Activated gamma-delta T cell treated with Interleukin-2 at 50 U/mL for 16 hours (primary cell): ENCODE results near the gene DYRK3.
"Not testable (repeated sequence)": the region's sequence is repeated elsewhere in the genome, so short reads cannot be mapped to it uniquely, and the experiment has no call there.

Source experiments
- DNase-seq: peaks from one replicate; pipeline ENCODE4 v3.0.0-alpha.2; 2020

DYRK3 gene

DNA sequence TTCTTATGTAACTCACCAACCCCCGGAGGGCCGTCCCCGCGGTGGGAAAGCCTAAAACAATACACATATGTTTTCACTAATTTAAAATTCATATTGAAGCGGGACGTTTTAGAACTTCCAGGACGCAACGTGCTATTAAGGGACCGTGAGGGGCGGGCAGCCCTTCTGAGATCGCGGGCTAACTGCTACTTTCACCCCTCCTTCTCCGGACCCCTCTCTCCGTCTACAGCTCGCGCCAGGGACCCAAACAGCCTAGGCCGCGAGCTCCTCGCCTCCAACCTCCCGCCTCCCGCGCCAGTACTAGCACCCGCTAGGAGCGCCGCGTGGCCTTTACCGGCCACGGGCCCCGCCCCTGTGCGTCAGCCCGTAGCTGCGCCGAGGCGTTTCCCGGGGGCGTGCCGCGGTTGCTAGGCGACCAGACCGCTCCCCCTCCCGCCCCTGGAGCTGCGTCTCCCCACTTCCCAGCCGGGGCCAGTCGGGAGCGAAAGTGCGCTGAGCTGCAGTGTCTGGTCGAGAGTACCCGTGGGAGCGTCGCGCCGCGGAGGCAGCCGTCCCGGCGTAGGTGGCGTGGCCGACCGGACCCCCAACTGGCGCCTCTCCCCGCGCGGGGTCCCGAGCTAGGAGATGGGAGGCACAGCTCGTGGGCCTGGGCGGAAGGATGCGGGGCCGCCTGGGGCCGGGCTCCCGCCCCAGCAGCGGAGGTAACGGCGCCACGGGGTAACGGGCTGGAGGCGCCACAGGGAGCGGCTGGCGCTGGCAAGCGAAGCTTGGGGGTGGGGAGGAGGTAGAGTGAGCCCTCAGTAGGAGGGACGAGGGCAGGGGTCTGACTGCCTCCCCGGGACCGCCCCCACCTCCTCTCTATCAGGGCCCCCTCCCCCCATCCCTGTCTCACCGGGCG lies at the start of gene DYRK3:
DYRK3 (plus strand) TSS at position 457 of the 898 bp plus-strand sequence; CDS start at position 625, 168 bp downstream.
- DNase-seq: peak; percentile 83

DNA sequence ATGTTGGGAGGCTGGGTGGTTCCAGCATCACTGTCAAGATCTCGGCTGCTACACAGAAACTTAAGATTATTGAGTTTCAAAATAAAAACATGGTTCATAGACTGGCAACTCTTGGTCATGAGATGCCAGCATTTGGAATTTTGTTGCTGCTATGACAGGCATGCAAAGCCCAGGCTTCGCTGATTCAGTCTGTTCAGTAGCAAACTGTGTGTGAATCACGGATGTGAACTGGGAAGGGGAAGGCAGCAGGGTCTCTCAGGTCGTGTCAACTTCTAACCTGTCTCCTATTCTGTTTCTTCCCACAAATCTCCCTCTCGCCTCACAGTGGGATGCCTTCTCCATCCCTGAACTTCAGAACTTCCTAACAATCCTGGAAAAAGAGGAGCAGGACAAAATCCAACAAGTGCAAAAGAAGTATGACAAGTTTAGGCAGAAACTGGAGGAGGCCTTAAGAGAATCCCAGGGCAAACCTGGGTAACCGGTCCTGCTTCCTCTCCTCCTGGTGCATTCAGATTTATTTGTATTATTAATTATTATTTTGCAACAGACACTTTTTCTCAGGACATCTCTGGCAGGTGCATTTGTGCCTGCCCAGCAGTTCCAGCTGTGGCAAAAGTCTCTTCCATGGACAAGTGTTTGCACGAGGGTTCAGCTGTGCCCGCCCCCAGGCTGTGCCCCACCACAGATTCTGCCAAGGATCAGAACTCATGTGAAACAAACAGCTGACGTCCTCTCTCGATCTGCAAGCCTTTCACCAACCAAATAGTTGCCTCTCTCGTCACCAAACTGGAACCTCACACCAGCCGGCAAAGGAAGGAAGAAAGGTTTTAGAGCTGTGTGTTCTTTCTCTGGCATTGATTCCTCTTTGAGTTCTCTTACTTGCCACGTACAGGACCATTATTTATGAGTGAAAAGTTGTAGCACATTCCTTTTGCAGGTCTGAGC lies 48.6 kb upstream of the DYRK3 start:
- DNase-seq: no peak

DNA sequence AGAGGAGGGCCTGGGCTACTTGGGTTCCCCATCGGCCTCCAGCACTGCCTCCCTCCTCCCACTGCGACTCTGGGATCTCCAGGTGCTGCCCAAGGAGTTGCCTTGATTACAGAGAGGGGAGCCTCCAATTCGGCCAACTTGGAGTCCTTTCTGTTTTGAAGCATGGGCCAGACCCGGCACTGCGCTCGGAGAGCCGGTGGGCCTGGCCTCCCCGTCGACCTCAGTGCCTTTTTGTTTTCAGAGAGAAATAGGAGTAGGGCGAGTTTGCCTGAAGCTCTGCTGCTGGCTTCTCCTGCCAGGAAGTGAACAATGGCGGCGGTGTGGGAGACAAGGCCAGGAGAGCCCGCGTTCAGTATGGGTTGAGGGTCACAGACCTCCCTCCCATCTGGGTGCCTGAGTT lies 47.4 kb upstream of the DYRK3 start:
- no peak for DNase-seq

DNA sequence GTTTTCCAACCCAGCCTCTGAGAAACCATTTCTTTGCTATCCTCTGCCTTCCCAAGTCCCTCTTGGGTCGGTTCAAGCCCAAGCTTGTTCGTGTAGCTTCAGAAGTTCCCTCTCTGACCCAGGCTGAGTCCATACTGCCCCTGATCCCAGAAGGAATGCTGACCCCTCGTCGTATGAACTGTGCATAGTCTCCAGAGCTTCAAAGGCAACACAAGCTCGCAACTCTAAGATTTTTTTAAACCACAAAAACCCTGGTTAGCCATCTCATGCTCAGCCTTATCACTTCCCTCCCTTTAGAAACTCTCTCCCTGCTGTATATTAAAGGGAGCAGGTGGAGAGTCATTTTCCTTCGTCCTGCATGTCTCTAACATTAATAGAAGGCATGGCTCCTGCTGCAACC lies 46.8 kb upstream of the DYRK3 start:
- no peak for DNase-seq

DNA sequence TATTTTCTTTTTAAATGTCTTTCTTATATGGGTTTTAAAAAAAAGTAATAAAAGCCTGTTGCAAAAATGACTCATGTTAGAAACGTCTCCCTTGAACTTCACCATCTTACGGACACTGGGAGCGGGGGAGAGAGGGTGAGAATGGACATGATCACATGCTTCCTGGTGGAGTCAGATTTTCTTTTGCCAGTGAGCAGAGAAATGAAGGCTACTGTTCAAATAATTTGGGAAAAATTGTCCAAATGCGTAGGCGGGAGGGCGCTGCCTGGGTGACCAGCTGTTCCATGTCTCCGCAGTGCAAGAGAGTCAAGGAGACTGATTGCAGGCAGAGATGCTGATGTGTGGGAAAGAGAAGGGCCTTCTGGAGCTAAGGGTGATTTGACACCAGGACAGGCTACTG lies 46.1 kb upstream of the DYRK3 start:
- DNase-seq: no peak

DNA sequence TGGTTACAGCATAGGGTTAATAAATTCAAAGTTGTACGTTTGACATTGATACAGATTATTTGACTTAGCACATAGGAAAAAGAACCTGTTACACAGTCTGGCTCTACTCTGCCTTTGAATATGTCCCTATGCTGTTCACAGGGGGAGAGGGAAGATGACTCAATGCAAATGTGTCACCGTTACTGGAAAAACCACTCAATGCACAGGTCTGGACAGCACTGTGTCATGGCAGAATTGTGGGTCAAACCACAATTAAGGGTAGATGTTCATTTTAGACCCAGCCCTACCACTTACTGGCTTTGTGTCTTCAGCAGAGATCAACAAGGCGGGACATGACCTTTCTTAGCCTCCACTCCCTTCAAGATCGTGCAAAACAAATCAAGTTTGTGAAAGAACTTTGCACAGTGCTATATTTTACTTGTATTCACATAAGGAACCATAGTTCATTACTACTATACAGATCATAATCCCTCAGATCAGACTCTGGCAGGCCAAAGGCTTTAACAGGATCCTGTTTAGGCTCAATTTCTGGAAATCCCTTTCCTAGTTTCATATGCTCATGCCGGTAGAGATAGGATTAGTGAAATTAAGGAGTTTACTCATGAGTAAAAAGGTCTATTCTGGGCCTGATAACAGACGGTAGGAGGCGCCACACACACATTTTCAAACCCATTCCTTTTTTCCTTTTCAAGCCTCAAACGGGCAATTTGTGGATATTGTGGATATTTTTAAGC lies 45.1 kb upstream of the DYRK3 start:
- peak; percentile 58 for DNase-seq

DNA sequence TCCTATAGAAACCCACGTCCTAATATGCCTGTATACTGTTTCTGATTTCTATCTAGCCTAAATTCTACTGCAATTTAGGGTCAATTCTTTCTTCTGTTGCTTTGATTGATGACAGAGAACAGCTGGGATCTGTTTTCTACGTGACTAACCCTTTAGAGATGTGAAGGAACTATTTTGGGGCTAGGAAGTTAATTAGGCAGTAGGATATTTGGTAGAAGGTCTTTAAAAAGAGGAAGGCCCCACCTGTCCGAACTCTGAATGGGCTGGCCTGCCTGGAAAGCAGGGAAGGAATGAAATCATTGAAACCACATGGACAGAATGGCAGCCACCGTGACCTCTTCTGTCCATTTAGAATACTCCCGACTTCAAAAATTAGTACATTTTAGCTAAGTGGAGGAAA lies 44.1 kb upstream of the DYRK3 start:
- no peak for DNase-seq

DNA sequence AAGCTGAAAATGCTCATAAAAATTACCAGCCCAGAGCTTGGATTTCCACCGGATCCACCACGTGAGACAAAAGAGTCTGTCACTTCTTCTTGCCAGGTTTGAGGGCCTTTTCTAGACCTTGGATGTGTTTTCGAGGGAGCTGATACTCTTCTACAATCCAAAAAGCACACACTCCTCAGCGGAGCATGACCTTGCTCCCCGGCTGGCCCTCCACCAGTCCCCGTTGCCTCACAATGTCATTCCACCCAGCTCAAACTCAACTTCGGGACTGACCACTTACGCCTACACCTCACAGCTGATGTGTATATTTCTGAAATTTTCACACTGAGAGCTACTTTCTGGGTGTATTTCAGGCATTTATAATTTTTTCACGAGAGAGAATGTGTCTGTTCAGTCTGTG lies 43.6 kb upstream of the DYRK3 start:
- DNase-seq: no peak

DNA sequence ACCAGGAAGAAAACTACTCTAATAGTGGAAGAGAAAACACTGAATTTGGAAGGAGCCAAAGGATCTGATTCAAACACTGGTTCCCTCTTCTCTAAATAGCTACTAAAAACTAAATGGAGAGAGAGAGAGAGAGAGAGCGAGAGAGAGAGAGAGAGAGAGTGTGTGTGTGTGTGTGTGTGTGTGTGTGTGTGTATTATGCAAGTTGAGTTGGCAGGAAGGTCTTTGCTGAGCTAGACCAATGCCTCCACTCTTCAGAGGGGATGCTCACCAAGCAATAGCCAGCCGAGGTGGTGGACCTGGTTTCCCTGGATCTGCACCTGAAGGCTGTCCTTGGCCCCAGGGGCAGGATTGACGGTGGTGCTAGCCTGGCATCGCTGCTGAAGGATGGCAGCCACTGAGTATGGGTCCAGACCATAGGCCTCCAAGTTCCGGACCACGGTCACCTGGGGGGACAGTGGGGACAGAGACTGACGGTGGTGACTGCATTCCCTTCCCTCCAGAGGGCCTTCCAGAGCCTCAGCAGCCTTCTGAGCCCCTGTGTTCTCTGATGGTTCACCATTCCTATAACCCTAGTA lies 41.9 kb upstream of the DYRK3 start:
- DNase-seq: no peak

DNA sequence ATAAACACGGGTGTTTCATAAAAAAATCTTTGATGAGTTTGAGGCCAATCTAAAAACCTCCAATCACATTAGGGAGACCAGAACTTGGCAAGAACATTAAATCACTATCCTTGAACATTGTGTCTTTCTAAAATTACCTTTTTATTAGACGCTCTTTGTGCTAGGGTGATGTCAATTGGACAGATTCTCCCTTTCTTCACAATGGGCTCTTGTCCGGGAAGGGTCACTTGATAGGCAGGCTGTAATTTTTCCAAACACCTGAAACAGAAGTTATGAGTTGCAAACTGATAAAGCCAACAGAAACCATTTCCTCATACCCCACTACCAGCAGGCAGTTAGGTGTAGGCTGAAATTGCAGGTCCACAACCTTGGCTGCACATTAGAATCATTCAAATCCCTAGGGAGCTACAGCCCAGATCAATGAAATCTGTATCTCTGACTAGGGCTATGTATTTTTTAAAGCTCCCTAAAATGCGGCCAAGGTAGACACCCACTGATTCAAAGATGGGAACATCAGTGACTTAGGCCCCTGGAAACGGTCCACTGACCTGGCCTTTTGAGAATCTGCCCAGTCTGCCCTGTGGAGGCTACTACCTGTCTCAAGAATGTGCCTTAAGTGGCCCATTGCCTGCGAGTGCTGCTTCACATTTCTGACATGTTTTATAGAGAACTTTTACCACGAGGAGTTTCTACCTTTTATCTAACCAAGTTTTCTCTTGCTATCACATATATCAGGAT lies 39.6 kb upstream of the DYRK3 start:
- no peak for DNase-seq

DNA sequence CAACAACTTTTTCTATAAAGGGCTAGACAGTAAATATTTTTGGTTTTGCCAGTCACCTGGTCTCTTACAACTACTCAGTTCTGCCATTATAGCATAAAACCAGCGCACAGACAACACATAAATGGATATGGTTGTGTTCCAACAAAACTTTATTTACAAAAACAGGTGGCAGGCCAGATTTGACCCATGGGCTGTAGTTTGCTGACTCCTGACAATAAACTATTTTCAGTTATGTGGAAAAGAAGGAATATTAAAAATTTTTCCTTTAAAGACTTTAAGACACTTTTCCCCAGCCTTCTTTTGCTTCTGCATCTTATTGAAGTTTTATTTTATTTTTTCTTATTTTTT lies 39.0 kb upstream of the DYRK3 start:
- DNase-seq: no peak

DNA sequence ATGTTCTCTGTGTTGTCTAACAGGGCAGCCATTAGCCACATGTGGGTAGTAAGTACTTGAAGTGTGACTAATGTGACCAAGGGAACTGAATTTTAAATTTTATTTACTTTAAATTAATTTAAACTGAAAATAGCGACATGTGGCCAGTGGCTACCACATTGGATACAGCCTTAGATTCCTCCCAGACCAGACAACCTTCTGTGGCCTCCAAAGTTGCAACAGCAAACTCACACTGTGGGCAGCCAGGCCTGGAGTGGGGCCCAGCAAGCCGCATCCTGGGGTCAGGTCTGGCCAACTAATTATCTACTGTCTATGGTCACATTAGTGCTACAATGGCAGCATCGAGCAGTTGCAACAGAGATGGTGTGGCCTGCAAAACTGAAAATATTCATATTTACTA lies 34.8 kb upstream of the DYRK3 start:
- DNase-seq: no peak

DNA sequence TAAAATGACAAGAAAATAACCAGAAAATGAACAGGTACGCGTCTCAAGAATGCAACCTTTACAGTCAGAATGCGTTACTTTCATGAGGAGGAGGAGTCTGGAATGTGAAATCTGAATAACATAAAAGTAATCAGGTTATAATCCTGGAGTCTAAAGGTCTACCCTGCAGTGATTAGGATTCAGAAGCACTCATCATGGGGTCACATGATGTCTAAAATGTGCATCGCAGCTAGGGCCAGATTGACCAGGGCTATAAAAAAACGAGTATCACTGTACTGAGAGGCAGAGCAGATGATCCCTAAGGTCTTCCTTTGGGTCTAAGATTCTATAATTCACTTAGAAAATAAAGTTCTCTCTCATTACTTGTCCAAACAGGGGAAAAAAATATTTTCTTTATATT lies 30.5 kb upstream of the DYRK3 start:
- DNase-seq: no peak

DNA sequence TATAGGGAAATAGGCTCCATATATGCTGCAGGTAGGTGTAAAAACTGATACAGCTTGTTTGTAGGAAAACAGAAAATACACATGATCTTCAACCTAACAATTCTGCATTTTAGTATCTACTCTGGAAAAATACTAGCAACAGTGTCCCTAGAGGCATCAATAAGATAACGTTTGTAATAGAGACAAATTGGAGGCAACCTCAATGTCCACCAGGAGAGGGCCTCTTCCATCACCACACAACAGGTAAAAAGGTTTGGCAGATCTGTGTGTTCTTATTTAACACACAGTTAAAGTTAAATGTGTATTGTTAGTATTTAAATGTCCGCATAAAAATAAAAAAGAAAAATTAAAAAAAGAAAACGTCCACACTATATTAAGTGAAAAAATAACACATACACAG lies 28.5 kb upstream of the DYRK3 start:
- no peak for DNase-seq

DNA sequence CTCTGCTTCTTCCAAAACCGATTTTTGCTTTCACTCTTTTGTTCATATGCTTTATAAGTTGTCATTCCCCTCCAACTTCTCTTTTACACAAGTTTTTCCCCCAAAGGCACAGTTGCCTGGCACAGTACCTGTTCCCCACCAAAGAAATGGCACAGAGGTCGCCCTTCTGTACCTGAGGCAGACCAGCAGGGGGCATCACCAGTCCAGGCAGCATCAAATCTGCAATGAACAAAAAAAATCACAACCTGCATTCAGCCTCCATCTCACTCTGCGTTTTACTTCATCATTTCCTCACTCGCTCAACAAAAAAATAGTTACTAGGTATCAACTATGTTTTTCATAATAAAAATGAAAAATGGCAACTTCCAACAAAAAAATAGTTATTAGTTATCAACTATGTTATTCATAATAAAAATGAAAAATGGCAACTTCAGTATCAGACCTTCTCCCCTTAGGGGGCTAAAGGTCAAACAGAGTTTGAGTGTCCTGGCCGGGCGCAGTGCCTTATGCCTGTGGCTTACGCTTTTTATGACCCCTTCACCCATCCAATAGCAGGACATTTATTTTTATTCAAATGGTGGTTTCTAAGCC lies 27.1 kb upstream of the DYRK3 start:
- DNase-seq: peak; percentile 53

DNA sequence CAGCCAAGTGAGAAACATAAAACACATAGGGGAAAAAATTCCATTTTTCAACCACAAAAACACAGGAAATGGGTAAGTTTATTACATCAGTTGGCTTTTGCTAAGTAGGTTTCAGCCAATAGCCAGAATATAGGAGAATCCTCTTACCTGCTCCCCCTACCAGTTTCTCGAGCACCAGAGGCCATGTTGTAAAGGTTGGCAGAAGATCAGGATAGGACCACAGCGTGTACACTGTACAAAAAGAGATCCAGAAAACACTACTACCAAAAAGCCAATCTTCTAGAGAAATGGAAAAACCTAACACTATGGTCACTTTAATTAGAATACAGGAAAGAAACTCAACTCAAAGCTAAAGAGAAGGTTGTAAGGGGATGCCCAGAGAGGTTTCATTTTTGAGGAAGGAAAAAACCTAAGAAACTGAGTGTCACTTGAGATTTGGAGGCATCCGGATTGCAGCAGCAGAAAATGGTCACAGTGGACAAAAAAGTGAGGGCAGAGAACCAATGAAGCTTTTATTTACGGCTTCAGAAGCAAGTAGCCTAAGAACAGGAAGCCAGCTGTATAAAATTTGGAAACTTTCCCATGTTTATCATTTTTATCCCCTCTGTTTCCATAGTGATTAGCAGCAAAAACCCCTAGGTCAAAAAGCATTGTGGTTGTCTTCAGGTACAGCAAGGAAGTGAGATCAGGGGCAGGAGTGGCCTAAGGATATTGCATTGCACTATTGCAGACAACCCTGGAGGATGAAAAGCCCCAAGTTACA lies 25.9 kb upstream of the DYRK3 start:
- DNase-seq: no peak

DNA sequence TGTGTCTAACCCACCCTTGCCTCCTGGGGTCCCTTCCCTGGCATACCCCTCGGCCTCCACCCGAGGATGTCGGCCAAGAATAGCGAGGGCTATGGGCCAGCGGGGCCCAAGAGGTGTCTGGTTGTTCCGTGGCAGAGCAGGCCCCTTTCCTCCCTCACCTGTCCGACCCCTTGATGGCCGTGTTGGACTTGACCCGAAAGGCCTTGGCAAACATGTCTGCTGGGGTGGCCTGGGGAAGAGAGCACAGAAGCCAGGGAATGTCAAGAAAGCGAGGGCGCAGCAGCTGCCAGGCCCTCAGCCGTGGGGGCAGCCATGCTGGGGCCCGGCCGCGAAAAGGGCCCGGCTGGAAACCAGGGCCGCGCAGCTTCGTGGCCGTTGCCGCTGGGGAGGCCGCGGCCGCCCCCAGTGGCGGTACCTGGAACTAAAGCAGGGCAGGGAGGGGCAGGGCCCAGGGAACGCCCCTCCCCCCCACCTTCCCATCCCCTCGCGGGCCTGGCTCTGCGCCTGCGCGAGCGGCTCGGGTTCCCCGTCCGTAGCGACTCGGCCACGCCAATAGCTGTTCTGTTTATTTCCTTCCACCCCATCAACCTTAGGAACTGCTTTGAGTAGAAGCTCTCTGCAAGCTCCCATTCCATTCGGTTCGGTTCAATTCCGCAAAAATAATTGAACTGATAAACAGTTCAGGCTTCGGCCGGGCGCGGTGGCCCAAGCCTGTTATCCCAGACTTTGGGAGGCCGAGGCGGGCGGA lies 23.0 kb upstream of the DYRK3 start, which contains the start of gene EIF2D:
EIF2D (minus strand) TSS at position 337 of the 748 bp plus-strand sequence; CDS start at position 214, 123 bp downstream.
- peak; percentile 93 for DNase-seq

DNA sequence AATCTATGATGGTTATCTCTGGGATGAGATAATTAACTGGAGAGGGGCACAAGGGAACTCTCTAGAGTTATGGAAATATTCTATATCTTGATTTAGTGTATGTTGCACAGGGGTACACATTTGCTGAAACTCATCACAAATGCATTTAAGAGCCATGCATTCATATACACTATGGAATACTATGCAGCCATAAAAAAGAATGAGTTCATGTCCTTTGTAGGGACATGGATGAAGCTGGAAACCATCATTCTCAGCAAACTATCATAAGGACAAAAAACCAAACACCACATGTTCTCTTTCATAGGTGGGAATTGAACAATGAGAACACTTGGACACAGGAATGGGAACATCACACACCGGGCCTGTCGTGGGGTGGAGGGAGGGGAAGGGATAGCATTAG lies 8.9 kb upstream of the DYRK3 start:
- not testable (repeated sequence) for DNase-seq

DNA sequence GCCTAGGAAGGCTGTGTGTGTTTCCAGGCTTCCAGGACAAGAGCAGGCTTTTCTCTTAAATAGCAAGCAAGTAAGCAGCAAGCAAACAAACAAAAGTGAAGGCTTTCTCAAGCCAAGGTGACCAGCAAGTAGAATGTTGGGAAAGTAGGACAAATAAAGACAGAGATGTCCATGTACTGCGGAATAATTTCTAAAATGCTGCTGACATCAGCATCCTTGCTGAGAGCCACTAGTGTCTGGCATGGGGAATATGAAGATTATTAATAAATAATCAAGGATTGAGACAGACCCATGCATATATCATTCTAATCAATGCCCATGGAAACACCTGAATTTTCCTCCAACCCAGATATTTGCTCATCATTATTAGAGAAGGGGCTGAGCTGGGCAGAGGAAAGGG lies 6.4 kb upstream of the DYRK3 start:
- no peak for DNase-seq

DNA sequence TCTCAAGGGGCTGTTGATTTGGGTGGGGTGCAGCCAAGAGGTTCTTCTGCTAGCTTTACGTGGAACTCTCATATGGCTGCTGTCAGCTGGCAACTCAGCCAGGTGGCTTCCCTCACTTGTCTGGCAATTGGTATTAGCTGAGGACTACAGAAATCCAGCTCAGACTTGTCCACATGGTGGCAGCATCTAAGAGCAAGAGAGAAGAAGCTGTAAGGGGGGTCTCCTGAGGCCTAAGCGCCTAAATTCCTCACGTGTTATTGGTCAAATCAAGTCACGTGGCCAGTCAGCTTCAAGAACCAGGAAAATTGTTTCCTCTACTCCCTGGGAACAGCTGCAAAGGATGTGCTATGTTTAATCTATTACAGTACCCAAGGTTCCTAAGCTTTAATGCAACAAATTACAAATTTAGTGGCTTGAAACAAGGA lies 4.2 kb upstream of the DYRK3 start:
- no peak for DNase-seq
